Neuronal stem cell (in vitro differentiated cells): ENCODE results near the gene ARL14EPL.

ENCODE experiments used
- DNase-seq: peaks from one replicate; pipeline ENCODE4 v3.0.0-alpha.2; 2013; ENCODE audit warnings: low spot score
- H2AFZ ChIP-seq: one replicate; pipeline ENCODE4 v1.6.1; 2013; ENCODE audit warnings: mild to moderate bottlenecking, low read length, inconsistent platforms
- H2AK5ac ChIP-seq: 2 replicates; pipeline ENCODE4 v1.6.1; 2013; ENCODE audit warnings: low read depth, mild to moderate bottlenecking, inconsistent platforms, low read length, moderate library complexity, mixed read lengths
- H2BK120ac ChIP-seq: 2 replicates; pipeline ENCODE4 v1.6.1; 2013; ENCODE audit warnings: low read depth, mild to moderate bottlenecking, inconsistent platforms, low read length, moderate library complexity, mixed read lengths
- H2BK12ac ChIP-seq: one replicate; pipeline ENCODE4 v1.6.1; 2013; ENCODE audit warnings: low read length, inconsistent platforms
- H2BK15ac ChIP-seq: 2 replicates; pipeline ENCODE4 v1.6.1; 2013; ENCODE audit warnings: mild to moderate bottlenecking, low read length, inconsistent platforms, mixed read lengths
- H2BK5ac ChIP-seq: one replicate; pipeline ENCODE4 v1.6.1; 2013; ENCODE audit warnings: inconsistent platforms, mild to moderate bottlenecking, low read length, moderate library complexity
- H3K14ac ChIP-seq: one replicate; pipeline ENCODE4 v1.6.1; 2013; ENCODE audit warnings: low read length, inconsistent platforms
- H3K18ac ChIP-seq: 2 replicates; pipeline ENCODE4 v1.6.1; 2013; ENCODE audit warnings: low read length, inconsistent platforms
- H3K23ac ChIP-seq: 2 replicates; pipeline ENCODE4 v1.6.1; 2013; ENCODE audit warnings: low read depth, mild to moderate bottlenecking, mixed read lengths, low read length, inconsistent platforms; ENCODE audit not compliant: poor library complexity
- H3K27ac ChIP-seq: replicated peaks from 3 replicates; pipeline ENCODE4 v1.5.1; 2013; ENCODE audit warnings: low read length, inconsistent platforms
- H3K27me3 ChIP-seq, 3 experiments: 2 replicates each; pipeline ENCODE4 v1.6.1; 2013; ENCODE audit warnings: low read length in 3 of 3, mild to moderate bottlenecking in 2 of 3, inconsistent platforms in 1 of 3, low read depth in 1 of 3, mixed read lengths in 1 of 3, moderate library complexity in 1 of 3; ENCODE audit not compliant: control insufficient read depth in 3 of 3, insufficient read depth in 3 of 3
- H3K36me3 ChIP-seq, 2 donors: replicated peaks in 1 of 2; 2 replicates each; pipeline ENCODE4 v1.6.1; 2013; ENCODE audit warnings: low read length in 2 of 2; ENCODE audit not compliant: control insufficient read depth in 2 of 2, insufficient read depth in 2 of 2
- H3K4ac ChIP-seq: 2 replicates; pipeline ENCODE4 v1.6.1; 2013; ENCODE audit warnings: inconsistent platforms, mild to moderate bottlenecking, low read length, moderate library complexity
- H3K4me1 ChIP-seq, 2 donors: 1 replicate in 1 of 2; 2 replicates in 1 of 2; pipeline ENCODE4 v1.6.1; 2013; ENCODE audit warnings: low read length in 2 of 2, low read depth in 1 of 2; ENCODE audit not compliant: control insufficient read depth in 2 of 2, insufficient read depth in 1 of 2
- H3K4me2 ChIP-seq: one replicate; pipeline ENCODE4 v1.6.1; 2013; ENCODE audit warnings: mild to moderate bottlenecking, low read length, inconsistent platforms; ENCODE audit not compliant: insufficient read depth, poor library complexity, severe bottlenecking
- H3K4me3 ChIP-seq, 2 donors: 2 replicates each; pipeline ENCODE4 v1.5.1; 2013; ENCODE audit warnings: low read length in 2 of 2, mild to moderate bottlenecking in 2 of 2, inconsistent platforms in 1 of 2, moderate library complexity in 1 of 2
- H3K79me1 ChIP-seq: one replicate; pipeline ENCODE4 v1.6.1; 2013; ENCODE audit warnings: low read depth, mild to moderate bottlenecking, inconsistent platforms, low read length, moderate library complexity
- H3K9ac ChIP-seq: one replicate; pipeline ENCODE4 v1.6.1; 2013; ENCODE audit warnings: mild to moderate bottlenecking, low read depth, low read length, inconsistent platforms; ENCODE audit not compliant: poor library complexity
- H3K9me3 ChIP-seq, 2 donors: replicated peaks in 1 of 2; 2 replicates each; pipeline versions ENCODE3 to v1.6.1; 2013; ENCODE audit warnings: low read length in 2 of 2, mild to moderate bottlenecking in 2 of 2, inconsistent platforms in 1 of 2, low read depth in 1 of 2, mixed read lengths in 1 of 2, moderate library complexity in 1 of 2; ENCODE audit not compliant: control insufficient read depth in 2 of 2, insufficient read depth in 1 of 2
- H4K8ac ChIP-seq: one replicate; pipeline ENCODE4 v1.6.1; 2013; ENCODE audit warnings: low read depth, mild to moderate bottlenecking, inconsistent platforms, low read length, moderate library complexity
- H4K91ac ChIP-seq: one replicate; pipeline ENCODE4 v1.6.1; 2013; ENCODE audit warnings: low read length, low read depth, mild to moderate bottlenecking, inconsistent platforms; ENCODE audit not compliant: poor library complexity
- WGBS, 2 donors: extraction: QIAGEN DNeasy Blood & Tissue Kit; methylation state at CpG; one replicate each; pipeline ENCODE4 v1.1.7; 2013; ENCODE audit warnings: missing lambda C conversion rate in 2 of 2, mixed read lengths in 1 of 2; ENCODE audit not compliant: insufficient read length in 2 of 2, insufficient replicate concordance in 1 of 2; ENCODE audit errors: extremely low coverage in 2 of 2; 5-methylcytosine and 5-hydroxymethylcytosine counted together

The ARL14EPL gene

GRCh38 chr5:116037236-116037822, 5.1 kb downstream of the ARL14EPL start:
- H3K4me3 ChIP-seq: no peak overlapping the region
- no peak overlapping the region for H4K8ac ChIP-seq
- no peaks in the 10 kb centered on the region for H3K79me1 ChIP-seq
- H2BK120ac ChIP-seq: no peak overlapping the region
- H3K36me3 ChIP-seq: no peaks in the 10 kb centered on the region
- H2BK15ac ChIP-seq: no peak overlapping the region
- no peak overlapping the region for H3K9ac ChIP-seq
- H3K27me3 ChIP-seq: no peaks in the 10 kb centered on the region
- H3K4me1 ChIP-seq: peaks cover 0 to 1% of the 10 kb centered on the region in 2 donors
- H2AFZ ChIP-seq: no peak overlapping the region
- no peak overlapping the region for H3K14ac ChIP-seq
- H3K18ac ChIP-seq: no peak overlapping the region
- H3K4ac ChIP-seq: no peak overlapping the region
- H2BK5ac ChIP-seq: no peak overlapping the region
- H2AK5ac ChIP-seq: no peak overlapping the region
- H3K9me3 ChIP-seq: no peaks in the 10 kb centered on the region
- no CpG with 5 or more reads among the region's 3 CpGs for WGBS, 2 donors
- DNase-seq: no peak
- no peak overlapping the region for H3K4me2 ChIP-seq
- no peak overlapping the region for H4K91ac ChIP-seq
- no peak overlapping the region for H3K27ac ChIP-seq
- no peak overlapping the region for H3K23ac ChIP-seq
- no peak overlapping the region for H2BK12ac ChIP-seq

GRCh38 chr5:116038817-116039216, 6.5 kb downstream of the ARL14EPL start:
- no peak for DNase-seq
- H4K8ac ChIP-seq: no peak overlapping the region
- H2BK12ac ChIP-seq: no peak overlapping the region
- no peaks in the 10 kb centered on the region for H3K36me3 ChIP-seq
- no peak overlapping the region for H3K23ac ChIP-seq
- H3K4me3 ChIP-seq: no peak overlapping the region
- no peak overlapping the region for H3K9ac ChIP-seq
- H2BK120ac ChIP-seq: no peak overlapping the region
- no peaks in the 10 kb centered on the region for H3K79me1 ChIP-seq
- H3K4me1 ChIP-seq: peaks cover 0 to 1% of the 10 kb centered on the region in 2 donors
- H3K9me3 ChIP-seq: no peaks in the 10 kb centered on the region
- H3K27me3 ChIP-seq: no peaks in the 10 kb centered on the region
- no CpG with 5 or more reads among the region's 3 CpGs for WGBS, 2 donors
- no peak overlapping the region for H3K18ac ChIP-seq
- no peak overlapping the region for H3K4me2 ChIP-seq
- no peak overlapping the region for H4K91ac ChIP-seq
- H2AK5ac ChIP-seq: no peak overlapping the region
- no peak overlapping the region for H3K27ac ChIP-seq
- no peak overlapping the region for H2BK15ac ChIP-seq
- no peak overlapping the region for H3K4ac ChIP-seq
- no peak overlapping the region for H2AFZ ChIP-seq
- no peak overlapping the region for H2BK5ac ChIP-seq
- H3K14ac ChIP-seq: no peak overlapping the region

- Histone ChIP-seq H3K4ac (no peak overlapping the region), H2BK5ac (no peak overlapping the region)
- DNase-seq: no peak
These were observed 10.1 kb downstream of the ARL14EPL start for GRCh38 chr5:116042375-116042774.

GRCh38 chr5:116044073-116044472, 11.8 kb downstream of the ARL14EPL start:
- no peak for DNase-seq
- Histone ChIP-seq H3K4ac (no peak overlapping the region), H2AK5ac (no peak overlapping the region), H3K23ac (no peak overlapping the region), H3K18ac (no peak overlapping the region), H3K79me1 (no peaks in the 10 kb centered on the region), H3K36me3 (no peaks in the 10 kb centered on the region), H3K14ac (no peak overlapping the region), H2BK5ac (no peak overlapping the region), H3K9me3 (no peaks in the 10 kb centered on the region), H2BK12ac (no peak overlapping the region), H3K9ac (no peak overlapping the region), H4K91ac (no peak overlapping the region), H4K8ac (no peak overlapping the region), H2BK15ac (no peak overlapping the region), H3K4me3 (no peak overlapping the region), H3K4me1 (no peaks in the 10 kb centered on the region), H2AFZ (no peak overlapping the region), H3K4me2 (no peak overlapping the region), H2BK120ac (no peak overlapping the region), H3K27ac (no peak overlapping the region), H3K27me3 (no peaks in the 10 kb centered on the region)
- WGBS, 2 donors: no CpG with 5 or more reads among the region's 3 CpGs

More at GRCh38 chr5:116042375-116042774, 10.1 kb downstream of the ARL14EPL start:
- Histone ChIP-seq H3K14ac (no peak overlapping the region), H2AFZ (no peak overlapping the region), H3K9me3 (no peaks in the 10 kb centered on the region), H3K36me3 (no peaks in the 10 kb centered on the region), H3K4me2 (no peak overlapping the region), H2AK5ac (no peak overlapping the region), H3K27me3 (no peaks in the 10 kb centered on the region), H4K91ac (no peak overlapping the region), H3K9ac (no peak overlapping the region), H2BK15ac (no peak overlapping the region), H2BK12ac (no peak overlapping the region), H3K27ac (no peak overlapping the region), H4K8ac (no peak overlapping the region), H2BK120ac (no peak overlapping the region), H3K4me1 (peaks cover 0 to 1% of the 10 kb centered on the region in 2 donors), H3K23ac (no peak overlapping the region), H3K79me1 (no peaks in the 10 kb centered on the region), H3K4me3 (no peak overlapping the region), H3K18ac (no peak overlapping the region)
